AG09309 (cell line): ENCODE results near the gene GCKR.

Experiments used
- DNase-seq: peaks from one replicate; pipeline ENCODE4 v3.0.0-alpha.2; 2010; ENCODE audit warnings: low read depth
- H3K4me3 ChIP-seq: 2 replicates; pipeline ENCODE4 v1.5.1; 2011; ENCODE audit warnings: mild to moderate bottlenecking, low read depth, low read length, moderate library complexity; ENCODE audit not compliant: control insufficient read depth
- CTCF ChIP-seq: IDR thresholded peaks from 2 replicates; pipeline ENCODE4 v1.5.1; 2011; ENCODE audit warnings: mild to moderate bottlenecking, low read depth, low read length, inconsistent platforms; ENCODE audit not compliant: insufficient read depth, control insufficient read depth; ENCODE audit errors: missing control alignments

Gene GCKR

GRCh38 chr2:27496357-27497287, at the start of gene GCKR:
GCKR (plus strand) TSS chr2:27496839; CDS start chr2:27496905, 66 bp downstream.
- no peak for TF ChIP-seq CTCF
- no peak within 1 kb of the TSS for H3K4me3 ChIP-seq

GRCh38 chr2:27448381-27448780, 48.3 kb upstream of the GCKR start:
- no peak for TF ChIP-seq CTCF
- no peak for DNase-seq
- no peak overlapping the region for H3K4me3 ChIP-seq

More at GRCh38 chr2:27496357-27497287, at the start of gene GCKR:
- DNase-seq = peak; percentile 21

GRCh38 chr2:27451095-27451494, 45.5 kb upstream of the GCKR start:
- TF ChIP-seq CTCF = no peak
- H3K4me3 ChIP-seq = no peak overlapping the region
- DNase-seq = no peak

GRCh38 chr2:27453968-27454367, 42.7 kb upstream of the GCKR start:
- no peak for DNase-seq
- no peak for TF ChIP-seq CTCF
- H3K4me3 ChIP-seq = no peak overlapping the region

- no peak for DNase-seq
- no peak for TF ChIP-seq CTCF
- H3K4me3 ChIP-seq = no peak overlapping the region
These were observed 35.5 kb upstream of the GCKR start for GRCh38 chr2:27461118-27461517.

DNA sequence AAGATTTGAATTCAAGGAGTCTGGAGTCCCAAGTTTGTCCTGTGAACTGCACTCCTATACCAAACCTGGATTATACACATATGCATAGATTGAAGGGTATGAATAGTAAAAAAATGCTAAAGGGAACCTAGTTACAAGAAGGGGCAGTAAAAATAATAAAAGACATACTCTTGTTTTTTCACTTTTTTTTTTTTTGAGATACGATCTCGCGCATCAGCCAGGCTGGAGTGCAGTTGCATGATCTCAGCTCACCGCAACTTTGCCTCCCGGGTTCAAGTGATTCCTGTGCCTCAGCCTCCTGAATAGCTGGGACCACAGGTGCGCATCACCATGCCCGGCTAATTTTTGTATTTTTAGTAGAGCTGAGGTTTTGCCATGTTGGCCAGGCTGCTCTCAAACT, 32.2 kb upstream of the GCKR start:
- DNase-seq = no peak

More for the DNA sequence above, 32.2 kb upstream of the GCKR start:
- no peak overlapping the region for H3K4me3 ChIP-seq
- no peak for TF ChIP-seq CTCF
